GM12872 (cell line): Measurements from ENCODE around the gene SRA1.

Source experiments
- CTCF ChIP-seq: IDR thresholded peaks from 3 replicates; pipeline ENCODE4 v1.5.1; 2011; ENCODE audit warnings: low read depth, mild to moderate bottlenecking, low read length, moderate library complexity; ENCODE audit not compliant: insufficient read depth

Gene SRA1

GRCh38 chr5:140575309-140575708 lies 18.0 kb upstream of the SRA1 start:
- no peak for TF ChIP-seq CTCF

GRCh38 chr5:140574165-140574564 lies 16.9 kb upstream of the SRA1 start:
- TF ChIP-seq CTCF: no peak

- TF ChIP-seq CTCF: no peak
Measured at GRCh38 chr5:140573683-140574082, 16.4 kb upstream of the SRA1 start.

- no peak for TF ChIP-seq CTCF
Measured at GRCh38 chr5:140571105-140571504, 13.8 kb upstream of the SRA1 start.

GRCh38 chr5:140570488-140570887 lies 13.2 kb upstream of the SRA1 start:
- TF ChIP-seq CTCF: no peak

GRCh38 chr5:140570058-140570457 lies 12.8 kb upstream of the SRA1 start:
- no peak for TF ChIP-seq CTCF

GRCh38 chr5:140569197-140569596 lies 11.9 kb upstream of the SRA1 start:
- no peak for TF ChIP-seq CTCF
